ENCODE data around the gene DCBLD2. TPM values are rescaled to one million over a fixed set of nuclear protein-coding genes. Genes with fewer than 3 reads are reported as not detected.

The DCBLD2 gene
- total RNA-seq (ENCODE audit: unreplicated experiment) = 33.9 TPM
- long read RNA-seq, partial matches to known transcripts = 3 of 7 reads
- long read RNA-seq, other reads (novel, unspliced or antisense) = 4 of 7 reads

GRCh38 chr3:98901392-98902350 is at the start of gene DCBLD2:
DCBLD2 (minus strand) TSS chr3:98901695; CDS start chr3:98901326, 369 bp downstream.
- Mint-ChIP-seq H3K4me1 (ENCODE audit: low read depth, unreplicated experiment) (peaks cover 9% of the 10 kb centered on the region), H3K27ac (ENCODE audit: unreplicated experiment) (peak within 1 kb of the TSS; percentile 72), H3K9me3 (ENCODE audit: unreplicated experiment) (peaks cover 2% of the 10 kb centered on the region), H3K4me3 (ENCODE audit: unreplicated experiment) (peak within 1 kb of the TSS; percentile 94), H3K27me3 (ENCODE audit: unreplicated experiment) (peaks cover 5% of the 10 kb centered on the region), H3K36me3 (ENCODE audit: unreplicated experiment) (no peaks in the 10 kb centered on the region)
- no peak for TF ChIP-seq CTCF (IDR thresholded peaks at IDR 0.05; ENCODE audit: partially characterized antibody, unreplicated experiment)
- peak; percentile 98 for DNase-seq

DNA sequence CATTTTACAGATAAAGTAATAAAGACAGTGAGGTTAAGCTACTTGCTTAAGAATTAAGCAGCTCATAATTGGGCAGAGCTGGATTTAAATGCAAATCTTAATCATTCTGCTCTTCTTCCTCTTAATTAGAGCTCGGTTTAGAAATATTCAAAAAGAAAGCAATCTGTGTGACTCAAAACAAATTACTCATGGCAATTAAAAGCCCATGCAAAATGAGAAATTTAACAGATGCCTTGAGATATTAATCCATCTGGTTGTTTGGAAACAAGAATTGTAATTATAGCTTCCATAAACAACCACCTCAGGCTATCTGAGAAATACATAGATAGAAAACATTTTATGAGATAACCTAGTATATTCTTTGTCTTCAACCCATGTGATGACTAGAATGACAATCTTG is 44.2 kb upstream of the DCBLD2 start:
- Mint-ChIP-seq H3K27ac (ENCODE audit: unreplicated experiment) (no peak overlapping the region), H3K9me3 (ENCODE audit: unreplicated experiment) (peaks cover 2% of the 10 kb centered on the region), H3K36me3 (ENCODE audit: unreplicated experiment) (no peaks in the 10 kb centered on the region), H3K27me3 (ENCODE audit: unreplicated experiment) (no peaks in the 10 kb centered on the region), H3K4me3 (ENCODE audit: unreplicated experiment) (no peak overlapping the region), H3K4me1 (ENCODE audit: low read depth, unreplicated experiment) (no peaks in the 10 kb centered on the region)
- no peak for DNase-seq
- TF ChIP-seq CTCF (IDR thresholded peaks at IDR 0.05; ENCODE audit: partially characterized antibody, unreplicated experiment) = no peak

DNA sequence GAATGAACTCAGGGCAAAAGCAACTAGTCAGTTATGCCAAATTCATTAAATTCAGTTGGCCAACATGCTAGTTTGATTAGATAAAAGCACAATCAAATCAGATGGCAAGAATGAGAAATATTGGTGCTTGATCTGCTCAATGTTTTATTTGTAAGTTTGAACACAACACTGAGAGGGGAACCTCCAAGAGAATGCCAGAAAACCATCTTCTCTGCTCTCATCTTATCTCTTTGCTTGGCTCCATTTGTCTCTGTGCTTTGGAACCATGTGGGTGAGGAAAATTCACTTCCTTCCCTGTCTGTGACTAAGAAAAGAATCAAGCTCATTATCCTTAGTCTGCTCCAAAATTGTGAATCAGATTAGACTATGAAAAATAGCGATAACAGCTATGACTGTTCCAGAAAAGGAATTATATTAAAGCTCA is 43.6 kb upstream of the DCBLD2 start:
- Mint-ChIP-seq H3K27me3 (ENCODE audit: unreplicated experiment) (no peaks in the 10 kb centered on the region), H3K4me3 (ENCODE audit: unreplicated experiment) (no peak overlapping the region), H3K27ac (ENCODE audit: unreplicated experiment) (no peak overlapping the region), H3K9me3 (ENCODE audit: unreplicated experiment) (peaks cover 2% of the 10 kb centered on the region), H3K36me3 (ENCODE audit: unreplicated experiment) (no peaks in the 10 kb centered on the region), H3K4me1 (ENCODE audit: low read depth, unreplicated experiment) (no peaks in the 10 kb centered on the region)
- no peak for DNase-seq
- TF ChIP-seq CTCF (IDR thresholded peaks at IDR 0.05; ENCODE audit: partially characterized antibody, unreplicated experiment) = no peak

GRCh38 chr3:98930413-98930812 is 28.9 kb upstream of the DCBLD2 start:
- DNase-seq = no peak
- H3K9me3 Mint-ChIP-seq (ENCODE audit: unreplicated experiment) = no peaks in the 10 kb centered on the region
- H3K27me3 Mint-ChIP-seq (ENCODE audit: unreplicated experiment) = peaks cover 1% of the 10 kb centered on the region
- no peak overlapping the region for H3K4me3 Mint-ChIP-seq (ENCODE audit: unreplicated experiment)
- no peak for TF ChIP-seq CTCF (IDR thresholded peaks at IDR 0.05; ENCODE audit: partially characterized antibody, unreplicated experiment)
- no peak overlapping the region for H3K27ac Mint-ChIP-seq (ENCODE audit: unreplicated experiment)
- no peaks in the 10 kb centered on the region for H3K36me3 Mint-ChIP-seq (ENCODE audit: unreplicated experiment)
- H3K4me1 Mint-ChIP-seq (ENCODE audit: low read depth, unreplicated experiment) = no peaks in the 10 kb centered on the region

GRCh38 chr3:98921957-98922356 is 20.5 kb upstream of the DCBLD2 start:
- no peak for DNase-seq
- Mint-ChIP-seq H3K4me3 (ENCODE audit: unreplicated experiment) (no peak overlapping the region), H3K27me3 (ENCODE audit: unreplicated experiment) (no peaks in the 10 kb centered on the region), H3K27ac (ENCODE audit: unreplicated experiment) (no peak overlapping the region), H3K36me3 (ENCODE audit: unreplicated experiment) (no peaks in the 10 kb centered on the region), H3K4me1 (ENCODE audit: low read depth, unreplicated experiment) (no peaks in the 10 kb centered on the region), H3K9me3 (ENCODE audit: unreplicated experiment) (no peaks in the 10 kb centered on the region)
- no peak for TF ChIP-seq CTCF (IDR thresholded peaks at IDR 0.05; ENCODE audit: partially characterized antibody, unreplicated experiment)

Data from glutamatergic neuron (in vitro differentiated cells).